Activated CD4-positive, alpha-beta T cell treated with anti-CD3 and anti-CD28 coated beads, Interleukin-2, Interleukin-4, amounts not matched to agents 100 ng/mL and 50 ng/mL, durations not matched to agents 16 hours and 8 hours (primary cell): ENCODE measurements around the gene DNAJC7.
"Not testable (repeated sequence)": the region's sequence is repeated elsewhere in the genome, so short reads cannot be mapped to it uniquely, and the experiment has no call there.

Experiments
- DNase-seq: peaks from one replicate; pipeline ENCODE4 v3.0.0-alpha.2; 2020; ENCODE audit warnings: low spot score

DNAJC7 gene

GRCh38 chr17:42012363-42012762 is 4.9 kb downstream of the DNAJC7 start:
- DNase-seq: not testable (repeated sequence)

- no peak for DNase-seq
These were observed 6.2 kb downstream of the DNAJC7 start for GRCh38 chr17:42010898-42011516.

- DNase-seq: not testable (repeated sequence)
These were observed 7.0 kb downstream of the DNAJC7 start for GRCh38 chr17:42010266-42010680.

- no peak for DNase-seq
These were observed 8.1 kb downstream of the DNAJC7 start for GRCh38 chr17:42009170-42009569.

GRCh38 chr17:42005166-42005565 is 12.1 kb downstream of the DNAJC7 start:
- DNase-seq: no peak

GRCh38 chr17:42002792-42003301 is 14.4 kb downstream of the DNAJC7 start:
- no peak for DNase-seq

- DNase-seq: no peak
These were observed 15.0 kb downstream of the DNAJC7 start for GRCh38 chr17:42002175-42002791.

GRCh38 chr17:42001729-42002128 is 15.5 kb downstream of the DNAJC7 start:
- no peak for DNase-seq

- no peak for DNase-seq
These were observed 16.7 kb downstream of the DNAJC7 start for GRCh38 chr17:42000413-42001133.

- no peak for DNase-seq
These were observed 18.7 kb downstream of the DNAJC7 start for GRCh38 chr17:41998497-41998896.

- no peak for DNase-seq
These were observed 20.4 kb downstream of the DNAJC7 start for GRCh38 chr17:41996855-41997164.

- no peak for DNase-seq
These were observed 24.7 kb downstream of the DNAJC7 start for GRCh38 chr17:41992576-41992975.

GRCh38 chr17:41989702-41990419 is 27.4 kb downstream of the DNAJC7 start:
- no peak for DNase-seq

- DNase-seq: no peak
These were observed 28.8 kb downstream of the DNAJC7 start for GRCh38 chr17:41988418-41988817.

- peak; percentile 16 for DNase-seq
These were observed 29.6 kb downstream of the DNAJC7 start for GRCh38 chr17:41987642-41988041.

- DNase-seq: no peak
These were observed 30.6 kb downstream of the DNAJC7 start for GRCh38 chr17:41986634-41987033.

- DNase-seq: no peak
These were observed 31.3 kb downstream of the DNAJC7 start for GRCh38 chr17:41985919-41986318.

- no peak for DNase-seq
These were observed 32.8 kb downstream of the DNAJC7 start for GRCh38 chr17:41984454-41984853.

- DNase-seq: no peak
These were observed 35.0 kb downstream of the DNAJC7 start for GRCh38 chr17:41982026-41982760.

- DNase-seq: no peak
These were observed 39.2 kb downstream of the DNAJC7 start for GRCh38 chr17:41977991-41978390.

GRCh38 chr17:41976142-41976768 is 41.0 kb downstream of the DNAJC7 start:
- no peak for DNase-seq
